GM18517 (cell line): Measurements from ENCODE around the gene SLC8A1.

Source experiments
- ATAC-seq: cut with Tn5 transposase; IDR thresholded peaks from one replicate; pipeline ENCODE4 v1.9.1; 2021; ENCODE audit warnings: mild to moderate bottlenecking, moderate library complexity; ENCODE audit not compliant: unreplicated experiment

The SLC8A1 gene

DNA sequence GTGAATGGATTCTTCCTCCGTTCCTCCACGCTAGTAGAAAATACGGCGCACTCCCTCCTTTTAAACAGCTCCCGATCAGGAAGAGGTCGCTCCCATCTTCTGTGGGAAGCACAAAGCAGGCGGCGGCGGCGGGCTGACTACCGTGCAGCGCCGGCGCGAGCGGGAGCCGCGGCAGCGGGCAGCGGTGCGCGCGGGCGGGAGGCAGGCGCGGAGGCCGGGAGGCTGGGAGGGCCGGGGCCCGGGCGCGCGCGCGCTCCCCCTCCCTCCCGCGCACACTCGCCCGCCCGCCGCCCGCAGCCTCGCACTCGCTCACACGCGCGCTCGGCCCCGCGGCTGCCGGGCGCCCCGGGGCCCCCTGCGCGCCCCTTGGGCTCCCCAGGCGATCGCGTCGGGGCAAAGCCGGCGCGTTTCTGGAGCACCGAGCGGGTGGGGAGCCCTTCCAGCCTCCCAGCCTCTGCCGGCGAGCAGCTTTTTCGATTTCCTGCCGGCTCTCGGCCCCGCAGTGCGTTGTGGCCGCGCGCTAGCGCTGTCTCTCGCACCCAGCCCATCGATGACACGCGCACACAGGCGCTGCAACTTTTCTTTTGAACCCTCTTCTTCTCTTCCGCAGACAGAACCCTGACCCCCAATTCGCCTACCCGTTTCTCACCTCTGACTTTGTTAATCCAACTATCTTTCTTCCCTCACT lies at the start of gene SLC8A1:
Gene SLC8A1 (minus strand): TSS at position 173 of the 688 bp plus-strand sequence.
- ATAC-seq: no peak

DNA sequence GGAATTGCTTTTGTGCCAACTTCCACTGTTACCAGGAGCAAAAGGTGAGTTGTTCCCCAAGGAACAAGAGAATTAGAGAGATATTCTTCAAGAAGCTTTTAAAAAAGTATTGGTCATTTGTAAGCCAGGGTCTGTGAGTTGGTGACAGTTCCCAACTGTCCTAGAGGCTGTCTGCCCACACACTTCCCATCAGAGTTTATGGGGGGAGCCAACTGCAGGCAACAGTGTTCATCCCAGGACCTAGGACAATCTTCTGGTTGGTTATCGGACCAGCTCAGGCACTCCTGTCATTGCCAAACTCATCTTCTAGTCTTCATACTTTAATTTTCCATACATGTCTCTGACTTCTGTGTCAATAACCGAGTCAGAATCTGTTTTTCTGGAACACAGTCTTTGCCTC lies 47.5 kb upstream of the SLC8A1 start:
- ATAC-seq: no peak

DNA sequence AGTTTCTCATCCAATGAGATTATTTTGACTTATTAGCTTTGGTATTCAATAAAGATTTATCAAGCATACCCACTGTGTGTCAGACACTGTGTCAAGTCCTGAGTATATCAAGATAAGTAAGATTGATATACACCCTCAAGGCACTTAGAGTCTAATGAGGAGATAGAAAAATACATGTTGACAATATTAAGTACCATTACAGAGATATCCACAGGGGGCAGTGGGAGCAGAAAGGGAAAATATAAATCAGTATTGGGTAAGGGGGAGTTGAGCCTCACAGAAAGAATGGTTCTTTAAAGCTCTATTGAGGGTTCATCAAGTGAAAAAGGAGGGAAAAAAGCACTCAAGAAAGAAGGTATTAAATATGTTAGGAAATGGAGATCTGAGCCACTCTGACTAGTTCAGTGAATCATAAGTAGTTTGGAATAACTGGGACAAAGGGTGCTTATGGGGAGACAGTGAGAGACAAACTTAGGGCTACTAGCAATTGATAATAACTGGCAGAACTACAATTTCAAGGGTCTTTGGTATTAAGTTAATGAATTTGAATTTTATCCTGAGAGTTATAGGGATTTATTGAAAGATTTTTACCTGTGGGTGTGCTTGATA lies 45.5 kb upstream of the SLC8A1 start:
- ATAC-seq: no peak

DNA sequence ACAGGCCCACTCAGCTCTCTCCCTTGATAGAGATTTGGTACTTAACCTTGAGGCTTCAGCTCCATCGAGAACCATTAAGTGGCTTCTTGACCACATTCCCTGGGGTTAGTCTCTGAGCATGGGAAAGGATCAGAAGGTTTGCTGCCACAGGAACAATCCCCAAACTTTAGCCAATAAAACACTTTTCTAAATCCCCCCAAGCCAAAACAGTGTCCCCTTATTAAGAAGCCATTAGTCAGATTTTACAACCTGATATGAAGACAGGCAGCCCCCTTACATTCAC lies 37.7 kb upstream of the SLC8A1 start:
- ATAC-seq: no peak

DNA sequence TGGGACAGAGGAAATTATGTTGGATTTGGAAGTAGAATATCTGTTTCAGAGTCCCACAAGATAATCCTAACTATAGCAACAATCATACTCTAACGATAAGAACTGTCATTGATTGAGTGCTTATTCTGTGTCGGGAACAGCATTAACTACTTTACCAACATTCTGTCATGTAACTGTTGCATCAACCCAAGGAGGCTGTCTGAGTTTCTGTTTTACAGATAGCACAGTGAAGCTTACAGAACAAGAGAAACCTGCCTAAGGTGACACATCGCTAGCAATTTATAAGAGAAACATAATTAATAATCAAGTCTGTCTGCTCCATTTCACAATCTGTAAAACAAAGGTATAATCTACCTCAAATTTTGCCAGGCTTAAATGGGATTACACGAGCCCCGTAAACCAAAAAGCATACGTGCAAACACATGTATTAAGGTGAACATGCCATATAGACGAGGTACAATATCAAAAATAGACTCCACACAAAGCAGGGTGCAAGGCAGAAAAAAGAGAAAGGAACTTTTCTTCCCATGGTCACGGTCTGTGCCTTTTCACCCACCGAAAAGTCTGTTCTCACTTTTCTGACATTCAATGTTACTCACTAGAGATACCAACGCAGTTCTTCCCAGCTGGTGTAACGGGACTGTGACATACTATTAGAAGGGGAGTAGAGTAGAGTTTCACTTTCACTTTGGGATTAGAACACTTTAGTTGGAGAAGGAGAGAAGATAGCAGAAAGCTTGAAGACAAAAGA lies 37.2 kb upstream of the SLC8A1 start:
- ATAC-seq: peak; percentile 79

DNA sequence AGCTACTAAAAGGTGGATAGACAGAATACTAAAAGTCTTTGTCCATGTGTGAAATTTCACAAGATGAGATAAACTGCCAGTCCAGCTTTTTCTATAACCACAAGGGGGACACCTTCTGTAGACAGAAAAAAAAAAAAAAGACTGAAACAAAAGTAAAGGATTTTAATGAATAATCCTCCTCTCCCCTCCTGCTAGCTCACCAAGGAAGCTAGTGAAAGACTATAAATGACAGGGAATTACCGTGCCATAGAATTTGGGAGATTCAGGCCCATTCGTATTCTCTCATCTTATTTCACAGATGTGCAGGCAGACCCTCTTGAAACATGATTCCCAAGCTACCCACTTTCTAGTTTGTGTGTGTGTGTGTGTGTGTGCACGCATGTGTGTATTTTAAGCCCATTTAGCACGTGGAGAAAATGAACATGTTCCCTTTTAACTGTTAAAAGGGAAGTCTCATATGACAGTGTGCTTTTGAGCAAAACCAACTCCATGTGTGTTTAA lies 36.3 kb upstream of the SLC8A1 start:
- ATAC-seq: no peak

DNA sequence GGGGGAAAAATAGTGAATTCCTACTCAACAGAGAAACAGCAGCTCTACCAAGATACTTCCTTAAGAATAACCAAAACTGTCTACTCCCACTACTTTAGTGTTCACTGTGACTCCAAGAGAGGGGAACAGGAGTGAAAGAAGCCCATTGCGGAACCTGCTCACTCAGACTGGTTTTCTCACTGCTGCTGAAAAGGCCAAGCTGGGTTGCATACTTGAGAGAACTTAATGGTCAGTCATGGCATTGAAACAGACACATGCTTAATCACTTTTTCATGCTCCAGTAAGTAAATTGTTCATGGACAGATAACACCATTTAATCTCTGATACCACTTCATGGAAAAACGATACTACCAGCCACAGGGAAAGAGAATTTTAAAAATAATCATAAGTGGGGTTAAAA lies 35.7 kb upstream of the SLC8A1 start:
- no peak for ATAC-seq

DNA sequence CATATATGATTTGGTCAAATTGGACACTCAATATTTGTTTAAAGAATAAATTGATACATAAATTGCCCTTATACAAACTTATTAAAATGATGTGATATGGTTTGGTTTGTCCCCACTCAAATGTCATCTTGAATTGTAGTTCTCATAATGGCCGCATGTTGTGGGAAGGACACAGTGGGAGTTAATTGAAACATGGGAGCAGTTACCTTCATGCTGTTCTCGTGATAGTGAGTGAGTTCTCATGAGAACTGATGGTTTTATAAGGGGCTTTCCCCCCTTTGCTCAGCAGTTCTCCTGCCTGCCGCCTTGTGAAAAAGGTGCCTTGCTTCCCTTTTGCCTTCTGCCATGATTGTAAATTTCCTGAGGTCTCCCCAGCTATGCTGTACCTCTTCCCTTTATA lies 34.0 kb upstream of the SLC8A1 start:
- ATAC-seq: no peak

DNA sequence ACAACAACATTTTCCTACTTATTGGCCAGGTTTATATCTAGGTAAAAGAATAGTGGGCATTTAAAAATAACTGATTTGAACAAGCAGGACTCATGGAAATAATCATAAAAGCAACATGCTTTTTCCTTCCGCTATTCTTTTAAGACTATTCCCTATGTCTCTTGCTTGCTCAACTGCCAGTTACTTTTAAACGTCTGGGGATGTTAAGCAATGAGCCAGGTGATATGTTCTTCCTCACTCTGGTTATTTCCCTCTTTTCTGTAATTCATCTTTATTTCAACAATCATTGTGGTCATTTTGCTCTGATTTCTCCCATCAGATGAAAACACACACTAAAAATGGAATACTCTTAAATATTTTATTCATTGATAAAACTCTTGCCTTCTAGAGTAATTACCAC lies 33.4 kb upstream of the SLC8A1 start:
- ATAC-seq: no peak

DNA sequence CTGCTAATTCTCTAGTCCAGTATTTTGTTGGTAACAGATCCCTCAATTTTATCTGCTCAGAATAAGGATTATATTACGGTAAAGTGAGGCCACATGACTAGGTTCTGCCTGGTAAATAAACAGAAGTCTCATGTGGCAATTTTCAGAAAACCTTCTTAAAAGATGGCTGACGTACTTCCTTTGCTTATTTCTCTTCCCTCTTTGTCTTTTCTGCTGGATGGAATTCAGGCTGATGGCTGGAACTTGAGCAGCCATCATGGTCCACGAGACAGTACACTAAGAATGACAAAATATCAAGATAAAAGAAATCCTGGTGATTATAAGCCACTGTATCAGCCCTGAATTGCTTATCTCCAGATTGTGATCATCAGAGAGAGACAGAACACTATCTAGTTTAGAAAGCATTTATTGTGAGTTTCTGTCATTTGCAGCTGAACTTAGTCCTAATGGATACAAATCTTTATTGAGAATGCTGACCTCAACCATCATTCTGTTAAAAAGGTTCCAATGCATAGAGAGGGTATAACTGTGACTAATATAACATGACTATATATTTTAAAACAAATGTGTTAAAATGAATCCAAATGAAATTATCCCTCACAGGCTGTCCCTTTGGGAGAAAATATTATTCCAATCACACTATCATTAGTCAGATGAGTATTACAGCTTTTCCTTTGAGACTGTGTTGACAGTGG lies 31.8 kb upstream of the SLC8A1 start:
- ATAC-seq: no peak

DNA sequence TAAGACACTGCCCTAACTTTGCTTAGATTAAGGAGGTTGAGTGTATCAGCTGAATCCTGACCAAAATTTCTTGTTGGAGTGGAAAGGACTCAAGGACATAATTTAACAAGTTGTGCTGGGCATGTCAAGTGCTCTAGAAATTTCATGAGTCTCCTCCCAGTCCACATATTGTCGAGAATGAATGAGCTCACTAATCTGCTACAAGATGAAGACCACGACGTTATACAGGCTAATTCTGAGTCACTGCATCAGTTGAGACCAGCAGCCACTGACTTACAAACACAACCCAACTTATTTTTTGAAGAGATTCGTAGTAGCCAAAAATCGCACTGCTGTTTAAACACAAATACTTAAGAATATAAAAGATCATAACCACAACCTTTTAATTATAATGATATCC lies 28.7 kb upstream of the SLC8A1 start:
- ATAC-seq: no peak

DNA sequence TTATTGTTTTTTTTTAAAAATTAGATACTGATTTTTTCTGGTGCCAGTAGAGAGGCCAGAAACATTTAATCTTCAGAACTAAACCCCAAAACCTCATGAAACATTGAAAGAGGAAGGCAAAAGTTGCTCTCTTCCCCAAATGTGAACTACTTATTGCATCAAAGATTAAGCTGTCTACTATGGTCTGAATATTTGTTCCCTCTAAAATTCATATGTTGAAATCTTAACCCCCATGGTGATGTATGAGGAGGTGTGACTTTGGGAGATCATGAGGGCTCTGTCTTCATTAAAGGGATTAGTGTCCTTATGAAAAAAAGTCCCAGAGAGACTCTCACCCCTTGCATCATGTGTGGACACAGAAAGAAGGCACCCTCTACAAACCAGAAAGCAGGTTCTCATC lies 28.2 kb upstream of the SLC8A1 start:
- no peak for ATAC-seq

DNA sequence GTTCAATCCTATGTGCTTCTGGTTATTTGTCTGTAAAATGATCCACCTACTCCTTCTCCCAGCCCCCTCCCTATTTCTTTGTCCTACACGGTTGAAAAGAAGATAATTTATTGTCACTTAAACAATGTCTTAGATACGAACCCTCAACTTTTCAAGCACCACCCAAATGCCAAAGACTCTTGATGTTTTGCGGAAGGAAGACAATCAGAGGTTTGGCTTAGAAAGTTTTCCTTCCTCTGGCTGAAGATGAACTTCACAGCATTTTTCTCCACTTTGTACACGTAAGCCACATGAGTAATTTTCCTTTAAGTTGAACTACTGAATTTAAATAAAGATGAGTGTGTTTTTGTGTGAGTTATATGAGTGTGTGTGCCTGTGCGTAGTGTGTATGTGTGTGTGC lies 25.5 kb upstream of the SLC8A1 start:
- no peak for ATAC-seq

DNA sequence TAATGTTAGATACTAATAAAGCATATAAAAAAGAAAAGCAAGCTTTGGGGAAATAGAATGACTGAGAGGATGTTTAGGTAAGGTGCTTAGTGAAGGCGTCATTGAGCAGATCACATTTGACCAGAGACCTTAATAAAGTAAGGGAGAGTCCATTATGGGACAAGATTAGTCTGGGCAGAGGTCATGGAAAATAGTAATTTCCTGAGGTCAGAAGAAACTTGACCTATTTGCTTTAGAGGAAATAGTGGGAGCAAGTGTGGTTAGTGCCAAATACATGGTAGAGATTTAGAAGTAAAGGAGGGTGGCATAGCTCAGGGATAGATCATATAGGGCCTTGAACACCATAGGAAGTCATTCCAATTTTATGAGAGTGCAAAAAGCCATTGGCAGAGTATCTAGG lies 24.5 kb upstream of the SLC8A1 start:
- ATAC-seq: no peak

DNA sequence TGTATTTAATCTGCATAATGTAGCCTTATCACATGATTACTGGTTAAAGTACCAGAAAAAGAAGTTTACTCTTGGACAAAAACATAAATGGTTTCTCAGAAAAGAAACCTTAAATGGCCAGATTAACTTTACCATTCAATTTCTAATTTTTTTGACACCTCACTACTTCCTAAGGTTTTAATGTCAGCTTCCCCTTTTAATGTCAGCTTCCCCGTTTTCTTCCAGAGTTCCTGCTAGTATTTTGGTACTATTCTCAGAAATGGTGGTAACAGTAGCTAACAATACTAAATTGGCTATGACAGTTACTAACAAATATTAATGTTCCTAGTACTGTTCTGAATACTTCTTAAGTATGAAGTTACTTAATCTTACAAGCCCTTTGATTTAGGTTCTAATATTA lies 22.4 kb upstream of the SLC8A1 start:
- no peak for ATAC-seq

DNA sequence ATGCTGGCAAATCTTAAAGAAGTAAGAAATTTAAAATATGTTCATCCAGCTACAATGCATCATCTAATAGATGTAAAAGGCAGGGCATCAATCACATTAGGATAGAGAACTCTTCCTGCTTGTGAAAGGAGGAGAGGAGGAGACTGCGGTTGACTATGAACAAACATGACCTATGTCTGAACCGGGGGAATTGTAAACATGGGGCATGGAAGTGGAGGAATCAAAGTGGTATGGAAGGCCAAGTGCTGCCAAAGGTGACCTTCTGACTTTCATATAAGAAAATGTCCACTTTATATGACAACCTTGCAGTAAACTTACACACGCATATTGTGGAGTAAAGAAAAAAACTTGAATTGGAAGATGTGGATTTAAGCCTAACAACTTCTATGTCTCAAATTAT lies 20.0 kb upstream of the SLC8A1 start:
- no peak for ATAC-seq

DNA sequence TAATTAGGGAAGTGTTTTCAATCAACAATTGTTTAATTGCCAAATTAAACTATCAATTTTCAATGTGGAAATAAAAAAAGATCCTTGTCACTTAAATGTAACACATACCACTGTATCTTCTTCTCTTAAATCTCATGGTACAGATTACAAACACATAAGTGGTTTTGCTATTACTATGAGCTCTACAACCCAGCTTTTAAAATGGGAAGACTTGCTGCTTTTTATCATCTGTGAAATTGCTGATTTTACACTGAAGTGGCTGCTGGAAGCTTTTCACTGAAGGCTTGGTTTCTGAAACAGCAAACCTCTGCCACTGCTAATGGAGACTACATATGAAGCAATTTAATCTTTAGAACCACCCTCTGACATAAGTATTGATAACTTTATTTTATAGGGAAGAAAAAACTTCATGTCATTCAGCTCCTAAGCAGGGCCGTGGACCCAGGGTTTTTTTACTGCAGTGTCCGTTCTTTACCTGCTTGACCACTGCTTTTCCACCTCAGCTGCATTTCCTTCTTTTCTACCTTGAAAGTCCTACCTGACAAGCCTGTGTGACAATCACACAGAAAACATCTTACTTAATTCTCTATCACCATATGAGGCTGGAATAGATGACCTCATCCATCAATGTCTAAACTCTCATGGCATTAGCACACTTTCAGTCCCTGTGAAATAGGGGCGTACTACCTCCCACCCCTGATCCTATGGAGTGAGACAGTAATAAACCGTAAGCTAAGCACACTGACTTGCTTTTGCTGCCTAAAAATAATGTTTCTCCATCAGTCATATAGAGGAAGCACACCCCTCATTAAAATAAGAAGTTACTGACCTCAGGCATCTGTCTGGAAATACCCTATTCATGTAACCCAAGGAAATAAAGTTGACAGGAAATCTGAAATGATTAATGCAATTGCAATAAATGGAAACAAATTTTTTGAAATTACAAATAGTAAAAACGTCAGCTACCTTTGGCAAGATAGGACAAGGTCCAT lies 19.2 kb upstream of the SLC8A1 start:
- no peak for ATAC-seq

DNA sequence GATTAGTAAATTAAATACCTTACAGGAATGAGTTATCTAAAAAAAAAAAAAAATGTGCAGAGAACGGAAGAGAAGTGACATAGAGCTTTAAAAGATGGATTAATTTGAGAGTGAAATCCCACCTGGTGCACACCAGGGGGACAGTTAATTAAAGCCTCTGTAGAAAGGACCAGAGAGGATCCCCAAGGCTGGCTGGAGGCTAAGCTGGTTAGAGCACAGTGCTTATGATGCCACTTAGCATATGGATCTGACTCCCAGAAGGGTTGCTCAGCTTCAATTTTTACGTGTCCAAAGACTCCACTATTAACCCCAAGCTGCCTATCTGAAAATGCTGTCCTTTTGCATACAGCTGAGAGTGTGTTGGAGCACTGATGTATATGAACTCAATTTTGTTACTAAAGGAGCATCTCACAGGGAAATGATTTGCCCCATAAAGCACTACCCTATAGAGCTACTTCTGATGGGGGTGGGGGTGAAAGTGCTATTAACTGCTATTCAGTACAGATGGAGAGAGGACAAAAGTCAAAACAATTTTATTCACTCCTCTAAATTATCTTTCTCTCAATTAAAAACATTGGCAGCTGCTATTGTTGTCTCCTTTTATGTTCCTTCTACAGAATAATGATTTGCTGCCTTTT lies 15.2 kb upstream of the SLC8A1 start:
- no peak for ATAC-seq

DNA sequence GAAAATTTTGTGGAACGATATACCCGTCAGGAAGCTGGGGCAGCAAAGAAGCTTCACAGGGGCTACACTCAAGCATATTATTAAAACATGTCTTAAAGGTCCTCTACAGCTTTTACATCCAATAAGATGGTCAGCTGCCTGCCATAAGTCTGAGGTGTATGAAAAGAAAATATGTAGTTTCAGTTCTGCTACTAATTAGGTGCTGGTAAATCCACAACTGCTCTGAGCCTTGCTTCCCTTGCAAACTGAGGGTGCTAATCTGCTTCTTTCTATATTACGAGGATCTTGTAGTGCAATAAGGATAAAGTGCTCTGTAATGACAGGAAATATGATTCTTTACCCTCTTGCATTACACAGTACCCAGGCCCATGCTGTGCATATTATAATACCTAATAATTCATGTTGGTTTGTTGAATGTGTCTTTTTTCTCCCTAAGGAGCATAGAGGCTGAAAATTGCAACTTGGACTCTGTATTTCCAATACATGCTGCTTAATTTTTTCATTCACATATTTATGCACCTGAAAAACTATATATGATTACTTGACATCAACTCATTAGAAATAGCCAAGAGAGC lies 14.5 kb upstream of the SLC8A1 start:
- ATAC-seq: no peak

DNA sequence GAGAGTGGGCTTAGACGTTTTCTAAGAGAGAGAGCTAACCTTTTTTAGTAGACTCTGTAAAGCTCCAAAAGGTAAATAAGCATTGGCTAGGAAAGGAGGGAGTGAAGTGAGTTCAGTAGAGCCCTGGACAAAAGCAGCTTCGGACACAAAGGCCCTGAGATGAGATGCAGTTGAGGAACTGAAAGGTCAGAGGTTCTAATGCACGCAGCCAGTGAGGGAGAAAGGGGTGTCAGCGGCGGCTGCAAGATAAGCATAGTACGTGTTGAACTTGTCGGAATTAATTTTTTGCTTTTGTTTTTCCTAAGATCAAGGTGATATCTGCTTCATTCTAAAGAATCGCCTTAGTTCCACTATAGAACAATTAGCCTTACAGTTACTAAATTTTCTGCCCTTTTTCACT lies 11.2 kb upstream of the SLC8A1 start:
- no peak for ATAC-seq
